ENCODE measurements around the gene IKZF3. TPM values are rescaled to one million over a fixed set of nuclear protein-coding genes. Genes with fewer than 3 reads are reported as not detected.
"Not testable (repeated sequence)": the region's sequence is repeated elsewhere in the genome, so short reads cannot be mapped to it uniquely, and the experiment has no call there.

The IKZF3 gene
- total and polyA plus RNA-seq, 7 donors: 0.01 to 0.82 (median 0.14) TPM

GRCh38 chr17:39861235-39861634, 2.9 kb downstream of the IKZF3 start:
- H3K9me3 ChIP-seq: no peaks in the 10 kb centered on the region
- intact Hi-C loops (cut with DNase I): loop anchor here in 1 of 2 donors (10.0 kb wide), 1 partner anchor 236 kb away; the partner anchor contains the start of gene PPP1R1B
- ATAC-seq: no peak
- DNase-seq: no peak
- WGBS, 3 donors: 85 to 96% (median 90%) methylated on average over 5 of the region's 5 CpGs
- no peak for TF ChIP-seq CTCF (IDR thresholded peaks at IDR 0.05)
- H3K36me3 ChIP-seq (ENCODE audit: insufficient read depth in 1 of 2, low read depth in 1 of 2): no peaks in the 10 kb centered on the region
- no peak overlapping the region for H3K4me3 ChIP-seq
- no peak overlapping the region for H3K27ac ChIP-seq
- peaks cover 8% of the 10 kb centered on the region for H3K4me1 ChIP-seq
- H3K27me3 ChIP-seq (ENCODE audit: insufficient read depth in 3 of 3, low read length in 2 of 3): peaks cover 7 to 61% (median 8%) of the 10 kb centered on the region in 3 donors

GRCh38 chr17:39855911-39856649, 8.0 kb downstream of the IKZF3 start:
- DNase-seq; intact Hi-C loops (cut with DNase I); H3K4me3 ChIP-seq; H3K27ac ChIP-seq; ATAC-seq; H3K4me1 ChIP-seq; H3K9me3 ChIP-seq; H3K36me3 ChIP-seq (ENCODE audit: insufficient read depth in 1 of 2, low read depth in 1 of 2): not testable (repeated sequence)
- 67 to 69% (median 67%) methylated on average over 9 of the region's 9 CpGs for WGBS, 3 donors
- peaks cover 0 to 17% (median 8%) of the 10 kb centered on the region in 3 donors for H3K27me3 ChIP-seq (ENCODE audit: insufficient read depth in 3 of 3, low read length in 2 of 3)

GRCh38 chr17:39854909-39855308, 9.2 kb downstream of the IKZF3 start:
- H3K4me1 ChIP-seq: no peaks in the 10 kb centered on the region
- WGBS, 3 donors: 46 to 59% (median 54%) methylated on average over 2 of the region's 2 CpGs
- DNase-seq (no peak), ATAC-seq (no peak)
- intact Hi-C loops (cut with DNase I): no loop called here
- no peaks in the 10 kb centered on the region for H3K36me3 ChIP-seq (ENCODE audit: insufficient read depth in 1 of 2, low read depth in 1 of 2)
- H3K27me3 ChIP-seq (ENCODE audit: insufficient read depth in 3 of 3, low read length in 2 of 3): peaks cover 0 to 12% (median 8%) of the 10 kb centered on the region in 3 donors
- H3K27ac ChIP-seq: no peak overlapping the region
- TF ChIP-seq CTCF (IDR thresholded peaks at IDR 0.05): no peak
- H3K4me3 ChIP-seq: no peak overlapping the region
- H3K9me3 ChIP-seq: no peaks in the 10 kb centered on the region

- no peak overlapping the region for H3K27ac ChIP-seq
- peaks cover 0 to 16% (median 9%) of the 10 kb centered on the region in 3 donors for H3K27me3 ChIP-seq (ENCODE audit: insufficient read depth in 3 of 3, low read length in 2 of 3)
- intact Hi-C loops (cut with DNase I): no loop called here
- no peak for DNase-seq
- H3K9me3 ChIP-seq: no peaks in the 10 kb centered on the region
- H3K36me3 ChIP-seq (ENCODE audit: insufficient read depth in 1 of 2, low read depth in 1 of 2): no peaks in the 10 kb centered on the region
- 52 to 63% (median 57%) methylated on average over 3 of the region's 3 CpGs for WGBS, 3 donors
- no peak overlapping the region for H3K4me3 ChIP-seq
- ATAC-seq: no peak
- H3K4me1 ChIP-seq: no peaks in the 10 kb centered on the region
- TF ChIP-seq CTCF (IDR thresholded peaks at IDR 0.05): no peak
Measured at GRCh38 chr17:39852239-39852638, 11.9 kb downstream of the IKZF3 start.

GRCh38 chr17:39850186-39850585, 13.9 kb downstream of the IKZF3 start:
- intact Hi-C loops (cut with DNase I); H3K9me3 ChIP-seq; ATAC-seq; DNase-seq; H3K27ac ChIP-seq; H3K36me3 ChIP-seq (ENCODE audit: insufficient read depth in 1 of 2, low read depth in 1 of 2); H3K4me3 ChIP-seq; H3K4me1 ChIP-seq: not testable (repeated sequence)
- peaks cover 0 to 18% (median 13%) of the 10 kb centered on the region in 3 donors for H3K27me3 ChIP-seq (ENCODE audit: insufficient read depth in 3 of 3, low read length in 2 of 3)

Measured in psoas muscle (tissue), 8 donors.